ENCODE measurements around the gene PSMA1.

- TF ChIP-seq CTCF (IDR thresholded peaks at IDR 0.05; ENCODE audit: borderline replicate concordance, extremely low read depth, low read length, poor library complexity, severe bottlenecking) (no peak), EZH2 (IDR thresholded peaks at IDR 0.05; ENCODE audit: borderline replicate concordance, low read depth, low read length, severe bottlenecking) (no peak)
Measured at GRCh38 chr11:14499178-14499559, 21.0 kb downstream of the PSMA1 start.
